ENCODE data around the gene DLG2.
"Not testable (repeated sequence)": the region's sequence is repeated elsewhere in the genome, so short reads cannot be mapped to it uniquely, and the experiment has no call there.

The DLG2 gene

GRCh38 chr11:85276332-85276731 lies 350.8 kb downstream of the DLG2 start:
- DNase-seq (ENCODE audit: low spot score) = no peak
- in situ Hi-C loops (cut with MboI; ENCODE audit: low sequenced_read_pairs, unreplicated experiment) = no loop called here
- TF ChIP-seq, protein P1, sequence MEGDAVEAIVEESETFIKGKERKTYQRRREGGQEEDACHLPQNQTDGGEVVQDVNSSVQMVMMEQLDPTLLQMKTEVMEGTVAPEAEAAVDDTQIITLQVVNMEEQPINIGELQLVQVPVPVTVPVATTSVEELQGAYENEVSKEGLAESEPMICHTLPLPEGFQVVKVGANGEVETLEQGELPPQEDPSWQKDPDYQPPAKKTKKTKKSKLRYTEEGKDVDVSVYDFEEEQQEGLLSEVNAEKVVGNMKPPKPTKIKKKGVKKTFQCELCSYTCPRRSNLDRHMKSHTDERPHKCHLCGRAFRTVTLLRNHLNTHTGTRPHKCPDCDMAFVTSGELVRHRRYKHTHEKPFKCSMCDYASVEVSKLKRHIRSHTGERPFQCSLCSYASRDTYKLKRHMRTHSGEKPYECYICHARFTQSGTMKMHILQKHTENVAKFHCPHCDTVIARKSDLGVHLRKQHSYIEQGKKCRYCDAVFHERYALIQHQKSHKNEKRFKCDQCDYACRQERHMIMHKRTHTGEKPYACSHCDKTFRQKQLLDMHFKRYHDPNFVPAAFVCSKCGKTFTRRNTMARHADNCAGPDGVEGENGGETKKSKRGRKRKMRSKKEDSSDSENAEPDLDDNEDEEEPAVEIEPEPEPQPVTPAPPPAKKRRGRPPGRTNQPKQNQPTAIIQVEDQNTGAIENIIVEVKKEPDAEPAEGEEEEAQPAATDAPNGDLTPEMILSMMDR (IDR thresholded peaks at IDR 0.05; ENCODE audit: borderline replicate concordance, control extremely low read depth, extremely low read depth, insufficient read depth, missing control alignments) = no peak

DNA sequence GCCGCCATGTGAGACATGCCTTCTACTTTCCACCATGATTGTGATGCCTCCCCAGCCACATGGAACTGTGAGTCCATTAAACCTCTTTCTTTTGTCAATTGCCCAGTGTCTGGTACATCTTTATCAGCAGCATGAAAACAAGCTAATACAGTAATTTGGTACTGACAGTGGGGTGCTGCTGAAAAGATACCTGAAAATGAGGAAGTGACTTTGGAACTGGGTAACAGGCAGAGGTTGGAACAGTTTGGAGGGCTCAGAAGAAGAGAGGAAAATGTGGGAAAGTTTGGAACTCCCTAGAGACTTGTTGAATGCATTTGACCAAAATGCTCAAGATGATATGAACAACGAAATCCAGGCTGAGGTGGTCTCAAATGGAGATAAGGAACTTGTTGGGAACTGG lies 356.8 kb downstream of the DLG2 start:
- DNase-seq (ENCODE audit: low spot score); in situ Hi-C loops (cut with MboI; ENCODE audit: low sequenced_read_pairs, unreplicated experiment): not testable (repeated sequence)

GRCh38 chr11:85269109-85269508 lies 358.0 kb downstream of the DLG2 start:
- TF ChIP-seq, protein P1 (IDR thresholded peaks at IDR 0.05; ENCODE audit: borderline replicate concordance, control extremely low read depth, extremely low read depth, insufficient read depth, missing control alignments) = no peak
- no peak for DNase-seq (ENCODE audit: low spot score)
- in situ Hi-C loops (cut with MboI; ENCODE audit: low sequenced_read_pairs, unreplicated experiment) = no loop called here

DNA sequence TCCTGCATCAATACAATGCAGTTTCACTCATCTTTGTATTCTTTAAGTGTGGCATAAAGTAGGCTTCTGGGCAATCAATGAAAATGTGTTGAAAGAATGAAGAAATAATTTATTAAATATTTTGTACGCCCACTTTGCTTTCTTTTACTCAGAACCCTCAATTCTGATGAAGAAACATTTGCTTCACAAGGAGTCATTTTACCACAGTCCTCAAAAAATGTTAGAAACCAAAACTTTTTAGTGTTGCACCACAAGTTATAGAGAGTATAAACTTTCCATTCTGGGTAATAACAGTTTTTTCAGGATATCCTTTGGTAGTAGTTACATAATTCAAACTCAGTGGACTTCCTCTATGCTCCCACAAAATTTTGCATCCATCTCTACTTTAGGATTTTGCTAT lies 360.5 kb downstream of the DLG2 start:
- TF ChIP-seq, protein P1 (IDR thresholded peaks at IDR 0.05; ENCODE audit: borderline replicate concordance, control extremely low read depth, extremely low read depth, insufficient read depth, missing control alignments) = no peak
- no peak for DNase-seq (ENCODE audit: low spot score)
- in situ Hi-C loops (cut with MboI; ENCODE audit: low sequenced_read_pairs, unreplicated experiment) = no loop called here

GRCh38 chr11:85263328-85263727 lies 363.8 kb downstream of the DLG2 start:
- in situ Hi-C loops (cut with MboI; ENCODE audit: low sequenced_read_pairs, unreplicated experiment) = no loop called here
- DNase-seq (ENCODE audit: low spot score) = no peak
- TF ChIP-seq, protein P1 (IDR thresholded peaks at IDR 0.05; ENCODE audit: borderline replicate concordance, control extremely low read depth, extremely low read depth, insufficient read depth, missing control alignments) = no peak

DNA sequence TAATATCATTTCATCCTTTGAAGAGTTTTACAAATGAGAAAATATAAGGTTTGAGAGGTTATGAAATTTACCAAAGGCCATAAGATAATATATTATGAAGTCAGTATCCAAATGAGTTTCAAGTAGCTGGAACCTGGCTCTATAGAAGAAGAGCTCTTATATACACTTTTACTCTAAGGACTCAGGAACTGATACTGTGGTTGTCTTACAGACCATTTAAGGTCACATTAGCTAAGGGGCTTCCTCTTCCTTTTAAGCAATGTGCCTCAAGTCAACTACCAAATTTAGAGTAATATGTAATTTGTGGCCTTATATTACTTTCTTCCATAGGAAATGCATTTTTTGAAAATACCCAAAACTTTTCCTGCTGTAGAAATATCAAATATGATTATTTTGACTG lies 369.3 kb downstream of the DLG2 start:
- no peak for DNase-seq (ENCODE audit: low spot score)
- TF ChIP-seq, protein P1 (IDR thresholded peaks at IDR 0.05; ENCODE audit: borderline replicate concordance, control extremely low read depth, extremely low read depth, insufficient read depth, missing control alignments) = no peak
- in situ Hi-C loops (cut with MboI; ENCODE audit: low sequenced_read_pairs, unreplicated experiment) = no loop called here

DNA sequence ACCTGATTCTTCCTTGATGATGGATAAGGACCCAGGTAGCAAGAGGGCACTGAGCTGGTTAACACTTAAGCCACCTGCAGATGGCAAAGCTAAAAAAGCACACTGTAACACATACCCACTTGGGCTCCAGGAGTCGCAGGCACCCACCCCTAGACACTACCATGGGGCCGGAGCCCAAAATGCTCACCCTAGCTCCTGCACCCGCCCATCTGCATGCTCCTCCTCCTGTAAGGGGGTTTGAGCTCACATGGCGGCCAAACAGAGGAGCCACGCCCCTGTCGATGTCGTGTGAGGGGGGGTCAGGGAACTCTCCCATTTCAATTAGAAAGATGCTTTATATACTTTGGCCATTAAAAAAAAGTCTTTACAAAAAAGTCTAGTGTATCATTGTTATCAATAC lies 370.7 kb downstream of the DLG2 start:
- in situ Hi-C loops (cut with MboI; ENCODE audit: low sequenced_read_pairs, unreplicated experiment) = no loop called here
- DNase-seq (ENCODE audit: low spot score) = no peak
- TF ChIP-seq, protein P1 (IDR thresholded peaks at IDR 0.05; ENCODE audit: borderline replicate concordance, control extremely low read depth, extremely low read depth, insufficient read depth, missing control alignments) = no peak
